KOPT-K1 (cell line): Measurements from ENCODE around the gene BNIP2.

ENCODE experiments used
- H3K27ac ChIP-seq: fragments of 200-600 bp; sonication (generic); 2 replicates; pipeline ENCODE4 v1.5.1; 2016; ENCODE audit warnings: antibody characterized with exemption, mild to moderate bottlenecking, low read depth, low read length; ENCODE audit not compliant: poor library complexity, severe bottlenecking
- H3K36me3 ChIP-seq: fragments of 200-600 bp; sonication (generic); 2 replicates; pipeline ENCODE4 v1.5.1; 2017; ENCODE audit warnings: antibody characterized with exemption, mild to moderate bottlenecking, low read length, moderate library complexity; ENCODE audit not compliant: insufficient read depth
- H3K9me3 ChIP-seq: fragments of 200-600 bp; sonication (generic); 2 replicates; pipeline ENCODE4 v1.5.1; 2017; ENCODE audit warnings: antibody characterized with exemption, low read length, mild to moderate bottlenecking; ENCODE audit not compliant: insufficient read depth, poor library complexity, severe bottlenecking

BNIP2 gene

GRCh38 chr15:59622289-59622688, 66.8 kb downstream of the BNIP2 start:
- H3K36me3 ChIP-seq, result no peaks in the 10 kb centered on the region
- H3K9me3 ChIP-seq, result no peaks in the 10 kb centered on the region
- no peak overlapping the region for H3K27ac ChIP-seq

- Histone ChIP-seq H3K36me3 (no peaks in the 10 kb centered on the region), H3K9me3 (no peaks in the 10 kb centered on the region), H3K27ac (no peak overlapping the region)
These were observed 70.7 kb downstream of the BNIP2 start for GRCh38 chr15:59618406-59618805.

GRCh38 chr15:59616379-59616778, 72.7 kb downstream of the BNIP2 start:
- no peaks in the 10 kb centered on the region for H3K36me3 ChIP-seq
- no peak overlapping the region for H3K27ac ChIP-seq

GRCh38 chr15:59615661-59616060, 73.5 kb downstream of the BNIP2 start:
- no peaks in the 10 kb centered on the region for H3K36me3 ChIP-seq
- no peaks in the 10 kb centered on the region for H3K9me3 ChIP-seq
- no peak overlapping the region for H3K27ac ChIP-seq

More at GRCh38 chr15:59616379-59616778, 72.7 kb downstream of the BNIP2 start:
- H3K9me3 ChIP-seq, result no peaks in the 10 kb centered on the region

- H3K27ac ChIP-seq, result no peak overlapping the region
These were observed 75.0 kb downstream of the BNIP2 start for GRCh38 chr15:59614153-59614552.

GRCh38 chr15:59611276-59612260, 77.6 kb downstream of the BNIP2 start, which contains the start of gene GCNT3:
TSS of gene GCNT3 (plus strand) at chr15:59611783. CDS start at chr15:59618239, 6,456 bp downstream.
- Histone ChIP-seq H3K27ac (no peak within 1 kb of the TSS), H3K36me3 (no peaks in the 10 kb centered on the region), H3K9me3 (no peaks in the 10 kb centered on the region)

More at GRCh38 chr15:59614153-59614552, 75.0 kb downstream of the BNIP2 start:
- Histone ChIP-seq H3K36me3 (no peaks in the 10 kb centered on the region), H3K9me3 (no peaks in the 10 kb centered on the region)

GRCh38 chr15:59609730-59610712, 79.1 kb downstream of the BNIP2 start:
- H3K9me3 ChIP-seq, result no peaks in the 10 kb centered on the region
- no peak overlapping the region for H3K27ac ChIP-seq
- H3K36me3 ChIP-seq, result no peaks in the 10 kb centered on the region
